GM18519 (cell line): Measurements from ENCODE around the gene OTOL1.
A peak's percentile ranks its signal among the peaks of the same experiment; 100 is the strongest.

ENCODE experiments used
- ATAC-seq: cut with Tn5 transposase; IDR thresholded peaks from one replicate; pipeline ENCODE4 v1.9.1; 2021; ENCODE audit warnings: mild to moderate bottlenecking, moderate library complexity; ENCODE audit not compliant: unreplicated experiment, low FRiP score

The OTOL1 gene

GRCh38 chr3:161496508-161496907 is at the start of gene OTOL1:
OTOL1 (plus strand) TSS chr3:161496808; CDS start chr3:161496808, 0 bp downstream.
- ATAC-seq = no peak

- ATAC-seq = no peak
Measured at GRCh38 chr3:161449785-161450184, 46.8 kb upstream of the OTOL1 start.

GRCh38 chr3:161452179-161452578 is 44.4 kb upstream of the OTOL1 start:
- ATAC-seq = no peak

DNA sequence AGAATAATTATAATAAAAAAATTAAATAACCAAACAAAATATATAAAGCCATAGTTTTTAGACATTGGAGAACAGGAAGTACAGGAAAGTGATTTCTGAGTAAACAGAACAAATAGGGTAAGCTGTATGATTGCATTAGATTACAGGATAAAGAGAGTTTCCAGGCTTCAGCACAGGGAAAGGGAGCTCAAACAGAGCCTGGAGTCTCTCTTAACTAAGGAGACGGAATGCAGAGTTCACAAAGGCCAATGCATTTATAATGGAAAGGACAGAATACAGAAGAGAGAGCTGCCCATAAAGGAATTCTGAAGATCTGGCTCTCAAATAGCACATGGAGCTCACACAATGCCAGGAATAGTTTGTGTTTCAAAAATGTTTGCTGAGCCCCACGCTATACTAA is 42.0 kb upstream of the OTOL1 start:
- ATAC-seq = no peak

GRCh38 chr3:161455962-161456361 is 40.6 kb upstream of the OTOL1 start:
- no peak for ATAC-seq

- ATAC-seq = no peak
Measured at GRCh38 chr3:161462138-161462537, 34.5 kb upstream of the OTOL1 start.

GRCh38 chr3:161471211-161471610 is 25.4 kb upstream of the OTOL1 start:
- no peak for ATAC-seq

DNA sequence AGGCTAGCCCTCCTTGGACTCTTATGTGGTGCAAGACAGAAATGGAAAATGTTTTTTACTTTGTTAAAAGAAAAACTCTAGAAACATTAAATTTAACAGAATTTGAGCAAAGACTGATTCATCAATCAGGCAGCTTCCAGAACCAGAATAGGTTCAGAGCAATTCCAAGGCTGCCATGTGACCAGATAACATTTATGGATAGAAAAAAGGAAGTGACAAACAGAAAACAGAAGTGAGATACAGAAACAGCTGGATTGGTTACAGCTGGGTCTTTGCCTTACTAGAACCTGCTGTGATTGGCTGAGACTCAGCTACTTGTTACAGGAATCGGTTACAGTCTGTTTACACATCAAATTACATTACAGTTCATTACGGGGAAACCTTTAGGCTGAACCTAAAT is 22.5 kb upstream of the OTOL1 start:
- ATAC-seq = no peak

GRCh38 chr3:161474741-161475140 is 21.9 kb upstream of the OTOL1 start:
- ATAC-seq = no peak

DNA sequence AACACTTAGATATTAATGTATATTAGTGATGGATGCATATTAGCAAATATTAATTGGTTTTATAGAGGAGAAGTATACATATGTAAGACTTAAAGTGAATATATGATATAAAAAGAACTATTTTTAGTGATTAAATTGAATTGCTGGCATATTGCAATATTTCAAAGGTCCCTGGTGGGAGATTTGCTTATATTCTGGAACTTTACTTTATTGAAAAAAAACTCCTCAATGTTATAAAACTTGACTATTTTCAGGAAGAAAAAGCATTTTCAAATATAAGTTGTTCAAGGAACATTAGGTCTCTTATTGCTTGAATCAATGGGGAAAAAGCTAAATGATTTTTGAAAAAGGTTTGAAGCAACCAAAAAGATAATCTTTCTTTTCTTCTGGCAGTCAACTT is 21.4 kb upstream of the OTOL1 start:
- no peak for ATAC-seq

- no peak for ATAC-seq
Measured at GRCh38 chr3:161475905-161476304, 20.7 kb upstream of the OTOL1 start.

- ATAC-seq = no peak
Measured at GRCh38 chr3:161484226-161484625, 12.4 kb upstream of the OTOL1 start.

DNA sequence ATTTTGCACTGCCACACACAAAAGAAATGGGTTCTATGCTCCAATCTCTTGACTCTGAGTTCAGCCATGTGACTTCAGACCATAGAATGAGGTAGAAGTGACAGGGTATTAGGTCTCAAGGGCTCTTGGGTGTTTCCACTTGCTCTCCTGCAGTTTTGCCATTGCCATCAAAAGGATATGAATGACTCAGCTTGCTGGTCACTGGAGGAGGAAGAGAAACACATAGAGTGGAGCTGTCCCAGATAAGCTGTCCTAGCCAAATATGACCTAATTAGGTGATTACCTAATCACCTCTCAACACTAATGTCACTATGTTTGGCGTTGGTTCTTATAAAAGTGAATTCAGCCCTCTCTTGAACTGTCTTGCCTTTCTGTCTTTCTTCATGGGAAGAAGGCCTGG is 8.3 kb upstream of the OTOL1 start:
- peak; percentile 46 for ATAC-seq

- ATAC-seq = peak; percentile 97
Measured at GRCh38 chr3:161489395-161489794, 7.2 kb upstream of the OTOL1 start.

DNA sequence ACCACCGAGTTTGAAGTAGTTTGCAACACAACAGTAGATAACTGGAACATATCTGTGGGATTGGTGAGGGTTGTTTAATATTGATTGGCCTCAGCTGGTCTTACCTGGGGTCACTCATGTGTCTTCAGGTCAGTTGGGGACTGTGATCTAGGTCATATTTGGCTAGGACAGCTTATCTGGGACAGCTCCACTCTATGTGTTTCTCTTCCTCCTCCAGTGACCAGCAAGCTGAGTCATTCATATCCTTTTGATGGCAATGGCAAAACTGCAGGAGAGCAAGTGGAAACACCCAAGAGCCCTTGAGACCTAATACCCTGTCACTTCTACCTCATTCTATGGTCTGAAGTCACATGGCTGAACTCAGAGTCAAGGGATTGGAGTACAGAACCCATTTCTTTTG is 5.8 kb upstream of the OTOL1 start:
- peak; percentile 44 for ATAC-seq

DNA sequence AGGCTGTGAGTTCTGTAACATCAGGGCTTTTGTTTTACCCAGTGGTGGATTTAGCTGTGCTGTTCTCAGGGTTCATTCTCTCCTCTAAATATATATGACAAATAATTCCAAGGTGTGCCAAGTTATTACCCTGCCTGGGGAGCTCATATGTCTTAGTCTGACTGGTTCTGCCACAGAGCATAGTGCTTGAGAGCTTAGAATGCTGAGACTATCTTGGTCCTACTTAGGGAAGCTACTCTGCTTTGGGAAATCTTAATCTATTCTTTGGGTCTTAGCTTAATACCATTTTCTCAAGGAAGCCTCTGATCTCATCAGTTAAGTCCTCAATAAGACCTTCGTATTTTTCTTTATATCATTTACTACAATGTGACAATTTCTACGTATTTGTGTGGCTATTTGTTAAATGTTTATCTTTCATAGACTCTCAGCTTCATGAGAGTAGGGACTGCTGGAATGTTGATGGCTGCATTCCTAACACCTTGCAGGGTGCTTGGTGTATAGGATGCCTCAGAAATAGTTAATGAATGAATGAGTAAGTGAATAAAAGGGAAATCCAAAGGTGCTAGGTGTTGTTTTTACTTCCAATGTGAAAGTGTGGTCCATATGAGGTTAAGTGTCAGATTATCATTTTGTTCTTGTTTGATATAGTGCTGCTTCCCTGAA is 1.8 kb downstream of the OTOL1 start:
- no peak for ATAC-seq

DNA sequence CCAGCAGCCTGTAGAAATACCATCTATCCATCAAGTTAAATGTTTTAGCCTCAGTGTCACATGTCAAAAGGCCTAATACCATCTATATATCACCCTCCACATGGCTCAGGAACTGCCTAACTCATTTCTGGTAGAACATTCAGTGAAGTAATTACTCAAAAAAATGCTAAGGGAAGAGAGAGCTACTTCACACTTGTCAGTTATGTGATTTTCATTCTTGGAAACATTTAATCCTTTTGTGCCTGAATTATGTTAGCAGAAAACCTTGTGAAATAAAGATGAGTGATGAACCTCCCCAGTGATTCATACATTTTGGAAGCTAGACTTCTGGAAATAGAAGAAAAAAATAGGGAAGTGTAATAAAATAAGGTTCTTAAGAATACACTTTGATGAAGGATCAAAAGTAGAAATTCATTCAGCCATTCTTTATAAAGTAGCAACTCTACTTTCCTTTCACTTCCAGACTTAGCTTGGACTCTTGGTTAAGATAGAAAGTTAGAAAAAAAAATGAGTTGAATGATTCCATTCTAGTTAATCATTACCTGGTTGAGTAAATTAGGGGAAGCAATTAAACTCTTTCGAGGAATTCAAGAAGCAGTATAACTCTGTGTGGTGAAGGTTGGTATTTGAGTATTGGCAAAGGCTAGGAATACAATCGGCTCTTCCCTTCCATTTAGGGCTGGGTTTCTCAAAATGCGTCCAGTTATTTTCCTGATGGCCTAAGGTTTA is 3.6 kb downstream of the OTOL1 start:
- no peak for ATAC-seq

DNA sequence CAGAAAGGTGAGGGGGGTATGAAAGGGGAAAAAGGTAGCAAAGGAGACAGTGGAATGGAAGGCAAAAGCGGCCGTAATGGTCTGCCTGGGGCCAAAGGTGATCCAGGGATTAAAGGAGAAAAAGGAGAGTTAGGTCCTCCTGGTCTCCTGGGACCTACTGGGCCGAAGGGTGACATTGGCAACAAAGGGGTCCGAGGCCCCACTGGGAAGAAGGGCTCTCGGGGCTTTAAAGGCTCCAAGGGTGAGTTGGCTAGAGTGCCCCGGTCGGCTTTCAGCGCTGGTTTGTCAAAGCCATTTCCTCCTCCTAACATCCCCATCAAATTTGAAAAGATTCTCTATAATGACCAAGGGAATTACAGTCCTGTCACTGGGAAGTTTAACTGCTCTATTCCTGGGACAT is 6.7 kb downstream of the OTOL1 start:
- no peak for ATAC-seq

DNA sequence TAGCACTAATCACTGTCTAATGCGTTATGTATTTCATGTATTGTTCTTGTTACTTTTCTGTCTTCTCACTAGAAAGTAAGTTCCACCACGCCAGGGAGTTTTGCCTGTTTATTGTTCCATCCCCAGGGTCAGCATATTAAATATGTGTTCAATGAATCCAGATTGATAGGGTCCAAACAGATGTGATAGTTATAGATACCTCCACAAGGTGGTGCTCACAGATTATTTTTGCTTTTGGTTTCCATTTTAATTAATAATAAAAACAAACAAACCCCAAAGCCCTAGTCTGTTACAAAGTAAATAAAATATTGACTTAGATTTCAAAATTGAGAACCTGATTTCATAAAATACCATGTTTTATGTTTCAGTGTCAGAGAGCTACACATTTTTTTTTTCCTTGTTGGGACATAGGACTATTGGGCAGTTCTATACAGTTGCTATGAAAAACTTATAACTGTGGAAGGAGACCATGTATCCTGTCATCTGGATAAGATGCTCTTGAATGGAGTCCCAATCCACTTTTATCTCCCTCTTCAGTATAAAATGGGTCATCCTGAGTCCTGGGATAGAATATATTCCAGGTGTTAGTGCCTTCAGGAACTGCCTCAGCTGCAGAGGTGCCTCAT is 12.4 kb downstream of the OTOL1 start:
- ATAC-seq = no peak

- no peak for ATAC-seq
Measured at GRCh38 chr3:161510510-161511260, 14.1 kb downstream of the OTOL1 start.

- ATAC-seq = no peak
Measured at GRCh38 chr3:161523916-161524315, 27.3 kb downstream of the OTOL1 start.
